ENCODE results near the gene MSL1. TPM values are rescaled to one million over a fixed set of nuclear protein-coding genes. Genes with fewer than 3 reads are reported as not detected.

The MSL1 gene
- total and polyA plus RNA-seq, 2 donors (not counting 1 experiment from before 2014, with no cell fraction given): 52.4 to 86.3 TPM

DNA sequence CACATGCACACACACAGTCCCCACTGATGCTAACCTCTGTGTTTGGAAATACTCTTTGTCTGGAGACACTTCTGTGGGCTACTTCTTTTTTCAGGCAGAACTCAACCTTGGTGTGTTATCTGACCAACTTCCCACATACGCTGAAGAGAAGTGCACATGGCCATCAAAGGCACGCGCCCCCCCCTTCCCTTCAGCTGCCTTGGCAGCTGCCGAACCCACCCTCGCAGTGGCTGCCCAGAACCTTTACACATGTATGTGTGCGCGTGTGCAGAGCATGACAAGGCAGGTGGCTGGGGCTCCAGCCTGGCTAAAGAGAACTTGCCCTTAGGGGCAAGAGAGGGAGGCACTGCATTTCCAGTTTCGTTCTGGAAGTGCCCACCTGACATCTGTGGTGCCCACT, 59.4 kb downstream of the MSL1 start:
- Histone ChIP-seq H3K4me2 (ENCODE audit: extremely low read depth, insufficient read depth, low read length) (no peak overlapping the region), H3K27ac (ENCODE audit: insufficient read depth, low read length) (no peak overlapping the region), H3K36me3 (ENCODE audit: control insufficient read depth, insufficient read depth, low read length) (peaks cover 2% of the 10 kb centered on the region), H3K4me3 (replicated peaks in 1 of 4; ENCODE audit: control extremely low read depth in 1 of 4, insufficient read depth in 1 of 4, low read depth in 3 of 4, low read length in 4 of 4) (no peak overlapping the region), H4K20me1 (ENCODE audit: control insufficient read depth, extremely low read depth, insufficient read depth, low read length) (no peaks in the 10 kb centered on the region), H3K27me3 (ENCODE audit: control insufficient read depth, insufficient read depth, low read length) (no peaks in the 10 kb centered on the region), H3K79me2 (ENCODE audit: control insufficient read depth, insufficient read depth, low read length) (no peaks in the 10 kb centered on the region), H3K9ac (ENCODE audit: insufficient read depth, low read length) (no peak overlapping the region), H3K9me3 (ENCODE audit: control insufficient read depth, insufficient read depth, low read depth, low read length) (no peaks in the 10 kb centered on the region), H3K4me1 (ENCODE audit: control insufficient read depth, extremely low read depth, insufficient read depth, low read length) (peaks cover 12% of the 10 kb centered on the region), H2AFZ (ENCODE audit: low read length) (no peak overlapping the region)
- no peak for TF ChIP-seq EZH2 (IDR thresholded peaks at IDR 0.05; ENCODE audit: low read length, missing control alignments)
- TF ChIP-seq, protein P1, sequence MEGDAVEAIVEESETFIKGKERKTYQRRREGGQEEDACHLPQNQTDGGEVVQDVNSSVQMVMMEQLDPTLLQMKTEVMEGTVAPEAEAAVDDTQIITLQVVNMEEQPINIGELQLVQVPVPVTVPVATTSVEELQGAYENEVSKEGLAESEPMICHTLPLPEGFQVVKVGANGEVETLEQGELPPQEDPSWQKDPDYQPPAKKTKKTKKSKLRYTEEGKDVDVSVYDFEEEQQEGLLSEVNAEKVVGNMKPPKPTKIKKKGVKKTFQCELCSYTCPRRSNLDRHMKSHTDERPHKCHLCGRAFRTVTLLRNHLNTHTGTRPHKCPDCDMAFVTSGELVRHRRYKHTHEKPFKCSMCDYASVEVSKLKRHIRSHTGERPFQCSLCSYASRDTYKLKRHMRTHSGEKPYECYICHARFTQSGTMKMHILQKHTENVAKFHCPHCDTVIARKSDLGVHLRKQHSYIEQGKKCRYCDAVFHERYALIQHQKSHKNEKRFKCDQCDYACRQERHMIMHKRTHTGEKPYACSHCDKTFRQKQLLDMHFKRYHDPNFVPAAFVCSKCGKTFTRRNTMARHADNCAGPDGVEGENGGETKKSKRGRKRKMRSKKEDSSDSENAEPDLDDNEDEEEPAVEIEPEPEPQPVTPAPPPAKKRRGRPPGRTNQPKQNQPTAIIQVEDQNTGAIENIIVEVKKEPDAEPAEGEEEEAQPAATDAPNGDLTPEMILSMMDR (conservative IDR thresholded peaks at IDR 0.05 in 1 of 2, IDR thresholded peaks at IDR 0.05 in 1 of 2; ENCODE audit: low read depth in 1 of 2, low read length in 2 of 2): no peak
- no peak for DNase-seq (ENCODE audit: low read depth in 2 of 2)

DNA sequence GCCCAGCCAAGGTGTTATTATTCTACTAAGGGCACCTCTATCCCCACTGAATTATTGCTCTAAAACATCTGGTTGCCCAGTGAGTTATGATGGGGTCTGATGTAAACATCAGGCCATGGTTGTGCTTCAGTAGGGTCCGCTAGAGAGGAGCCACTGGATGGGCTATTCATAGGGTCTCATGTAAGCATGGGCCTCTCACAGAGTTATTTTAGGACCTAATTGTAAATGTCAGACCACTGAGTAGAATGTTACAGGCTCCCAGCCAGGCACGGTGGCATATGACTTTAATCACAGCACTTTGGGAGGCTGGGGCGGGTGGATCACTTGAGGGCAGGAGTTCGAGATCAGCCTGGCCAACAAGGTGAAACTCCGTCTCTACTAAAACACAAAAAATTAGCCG, 60.8 kb downstream of the MSL1 start:
- H3K27me3 ChIP-seq (ENCODE audit: control insufficient read depth, insufficient read depth, low read length): no peaks in the 10 kb centered on the region
- H3K4me1 ChIP-seq (ENCODE audit: control insufficient read depth, extremely low read depth, insufficient read depth, low read length): peaks cover 9% of the 10 kb centered on the region
- H3K4me3 ChIP-seq (replicated peaks in 1 of 4; ENCODE audit: control extremely low read depth in 1 of 4, insufficient read depth in 1 of 4, low read depth in 3 of 4, low read length in 4 of 4): no peak overlapping the region
- no peak overlapping the region for H3K4me2 ChIP-seq (ENCODE audit: extremely low read depth, insufficient read depth, low read length)
- DNase-seq (ENCODE audit: low read depth in 2 of 2): no peak
- peaks cover 2% of the 10 kb centered on the region for H3K36me3 ChIP-seq (ENCODE audit: control insufficient read depth, insufficient read depth, low read length)
- H4K20me1 ChIP-seq (ENCODE audit: control insufficient read depth, extremely low read depth, insufficient read depth, low read length): no peaks in the 10 kb centered on the region
- no peaks in the 10 kb centered on the region for H3K79me2 ChIP-seq (ENCODE audit: control insufficient read depth, insufficient read depth, low read length)
- H2AFZ ChIP-seq (ENCODE audit: low read length): no peak overlapping the region
- TF ChIP-seq, protein P1 (conservative IDR thresholded peaks at IDR 0.05 in 1 of 2, IDR thresholded peaks at IDR 0.05 in 1 of 2; ENCODE audit: low read depth in 1 of 2, low read length in 2 of 2): no peak
- TF ChIP-seq EZH2 (IDR thresholded peaks at IDR 0.05; ENCODE audit: low read length, missing control alignments): no peak
- no peaks in the 10 kb centered on the region for H3K9me3 ChIP-seq (ENCODE audit: control insufficient read depth, insufficient read depth, low read depth, low read length)
- no peak overlapping the region for H3K27ac ChIP-seq (ENCODE audit: insufficient read depth, low read length)
- no peak overlapping the region for H3K9ac ChIP-seq (ENCODE audit: insufficient read depth, low read length)

Other genes starting within 250 kb of the MSL1 start
- 4.4 and 5.6 TPM in 2 replicates for gene GSDMB, start 203.3 kb upstream of the MSL1 start, total RNA-seq
- gene GSDMB, start 203.3 kb upstream of the MSL1 start, polyA plus RNA-seq: 1.1 and 2.3 TPM in 2 replicates
- 48.1 and 51.9 TPM in 2 replicates for gene ORMDL3, start 194.4 kb upstream of the MSL1 start, total RNA-seq
- 22.3 and 30.1 TPM in 2 replicates for gene ORMDL3, start 194.4 kb upstream of the MSL1 start, polyA plus RNA-seq
- gene LRRC3C, start 194.2 kb upstream of the MSL1 start, total RNA-seq: not detected in 2 replicates
- not detected in 2 replicates for gene LRRC3C, start 194.2 kb upstream of the MSL1 start, polyA plus RNA-seq
- not detected in 2 replicates for gene GSDMA, start 159.0 kb upstream of the MSL1 start, total RNA-seq
- not detected in 2 replicates for gene GSDMA, start 159.0 kb upstream of the MSL1 start, polyA plus RNA-seq
- 55.2 and 55.5 TPM in 2 replicates for gene PSMD3, start 141.2 kb upstream of the MSL1 start, total RNA-seq
- 66.9 and 107 TPM in 2 replicates for gene PSMD3, start 141.2 kb upstream of the MSL1 start, polyA plus RNA-seq
- gene CSF3, start 106.5 kb upstream of the MSL1 start, total RNA-seq: not detected in 2 replicates
- 0.12 TPM in 1 of 2 replicates, not detected in the other for gene CSF3, start 106.5 kb upstream of the MSL1 start, polyA plus RNA-seq
- 25.1 and 31.1 TPM in 2 replicates for gene MED24, start 67.6 kb upstream of the MSL1 start, total RNA-seq
- 42.7 and 66.7 TPM in 2 replicates for gene MED24, start 67.6 kb upstream of the MSL1 start, polyA plus RNA-seq
- 49.8 and 52.8 TPM in 2 replicates for gene THRA, start 59.0 kb upstream of the MSL1 start, total RNA-seq
- gene THRA, start 59.0 kb upstream of the MSL1 start, polyA plus RNA-seq: 27.2 and 30.8 TPM in 2 replicates
- 1.8 and 5.3 TPM in 2 replicates for gene NR1D1, start 21.4 kb upstream of the MSL1 start, total RNA-seq
- gene NR1D1, start 21.4 kb upstream of the MSL1 start, polyA plus RNA-seq: 3.3 and 4.0 TPM in 2 replicates
- 24.9 and 26.8 TPM in 2 replicates for gene CASC3, start 18.6 kb downstream of the MSL1 start, total RNA-seq
- gene CASC3, start 18.6 kb downstream of the MSL1 start, polyA plus RNA-seq: 38.8 and 45.7 TPM in 2 replicates
- 1.2 and 1.3 TPM in 2 replicates for gene RAPGEFL1, start 55.5 kb downstream of the MSL1 start, total RNA-seq
- 1.6 and 1.7 TPM in 2 replicates for gene RAPGEFL1, start 55.5 kb downstream of the MSL1 start, polyA plus RNA-seq
- gene WIPF2, start 97.3 kb downstream of the MSL1 start, total RNA-seq: 4.6 and 7.6 TPM in 2 replicates
- 9.1 and 11.1 TPM in 2 replicates for gene WIPF2, start 97.3 kb downstream of the MSL1 start, polyA plus RNA-seq
- gene CDC6, start 165.9 kb downstream of the MSL1 start, total RNA-seq: 1.3 and 4.5 TPM in 2 replicates
- gene CDC6, start 165.9 kb downstream of the MSL1 start, polyA plus RNA-seq: 16.3 and 45.4 TPM in 2 replicates
- 7.8 and 10.5 TPM in 2 replicates for gene RARA, start 187.2 kb downstream of the MSL1 start, total RNA-seq
- 7.0 and 7.6 TPM in 2 replicates for gene RARA, start 187.2 kb downstream of the MSL1 start, polyA plus RNA-seq
- 3.9 and 4.3 TPM in 2 replicates for gene GJD3, start 242.8 kb downstream of the MSL1 start, total RNA-seq
- 0.16 and 0.99 TPM in 2 replicates for gene GJD3, start 242.8 kb downstream of the MSL1 start, polyA plus RNA-seq